Gastrocnemius medialis (tissue), 4 donors: ENCODE measurements around the gene MEF2B. TPM values are rescaled to one million over a fixed set of nuclear protein-coding genes. Genes with fewer than 3 reads are reported as not detected.
A peak's percentile ranks its signal among the peaks of the same experiment; 100 is the strongest.
"Not testable (repeated sequence)": the region's sequence is repeated elsewhere in the genome, so short reads cannot be mapped to it uniquely, and the experiment has no call there.

Experiments
- ATAC-seq, 2 donors: fragments of 150-250 bp; one replicate each; pipeline ENCODE4 v1.9.1; 2016
- DNase-seq, 2 donors: peaks; one replicate each; pipeline ENCODE4 v3.0.0-alpha.2; 2019
- H3K27ac ChIP-seq, 4 donors: fragments of 200-600 bp; sonication (generic); 1 replicate in 1 of 4; 2 replicates in 3 of 4; pipeline ENCODE4 v1.5.1; 2016 to 2018; ENCODE audit warnings: mild to moderate bottlenecking in 2 of 4, moderate library complexity in 1 of 4
- H3K27me3 ChIP-seq, 3 donors: fragments of 200-600 bp; sonication (generic) in 2 of 3; 1 replicate in 1 of 3; 2 replicates in 2 of 3; pipeline versions ENCODE4 v1.5.1 to v1.6.0; 2016 to 2019; ENCODE audit warnings: mild to moderate bottlenecking in 1 of 3, moderate library complexity in 1 of 3
- H3K36me3 ChIP-seq, 2 donors: fragments of 200-600 bp; sonication (generic) in 1 of 2; one replicate each; pipeline ENCODE4 v1.5.1; 2017 to 2018
- H3K4me1 ChIP-seq, 2 donors: fragments of 200-600 bp; sonication (generic) in 1 of 2; one replicate each; pipeline ENCODE4 v1.5.1; 2016 to 2017; ENCODE audit warnings: mild to moderate bottlenecking in 2 of 2
- H3K4me3 ChIP-seq, 4 donors: fragments of 200-600 bp; sonication (generic) in 3 of 4; 1 replicate in 1 of 4; 2 replicates in 3 of 4; pipeline ENCODE4 v1.5.1; 2016 to 2019; ENCODE audit warnings: mild to moderate bottlenecking in 2 of 4
- H3K9me3 ChIP-seq, 3 donors: fragments of 200-600 bp; sonication (generic) in 2 of 3; 1 replicate in 1 of 3; 2 replicates in 2 of 3; pipeline ENCODE4 v1.5.1; 2016 to 2019
- CTCF ChIP-seq, 5 experiments: fragments of 450-650 bp in 3 of 5; fragments of 200-600 bp in 2 of 5; sonication (generic) in 2 of 5; IDR thresholded peaks in 4 of 5; conservative IDR thresholded peaks in 1 of 5; 1 replicate in 4 of 5; 2 replicates in 1 of 5; pipeline ENCODE4 v1.5.1; 2016 to 2019; ENCODE audit warnings: antibody characterized with exemption in 5 of 5, mild to moderate bottlenecking in 3 of 5, moderate library complexity in 3 of 5
- POLR2A ChIP-seq, 2 donors: fragments of 450-650 bp; IDR thresholded peaks; one replicate each; pipeline ENCODE4 v1.6.1; 2017; ENCODE audit warnings: antibody characterized with exemption in 2 of 2, mild to moderate bottlenecking in 2 of 2, moderate library complexity in 2 of 2
- in situ Hi-C, 4 donors: fragments of 200-750 bp; cut with MboI; loops; one replicate each; pipeline versions ENCODE4 v1.15.0 to v1.8.0; 2017; ENCODE audit warnings: low sequenced_read_pairs in 4 of 4
- intact Hi-C: fragments of 100-400 bp; cut with DNase I; formaldehyde crosslinking; loops from one replicate; pipeline ENCODE4 v1.15.1; 2023; ENCODE audit warnings: low total_unique reads
- total RNA-seq, 4 donors: library from RNA; depleted of rRNA; stranded (reverse); fragments of >200 nt; gene quantifications; one replicate each; pipeline versions ENCODE4 v1.1.0 to v1.2.3, GENCODE V29; 2016

MEF2B gene
- total RNA-seq, 4 donors from 2014 or later = 0.68 to 1.6 TPM; not detected in 2

- intact Hi-C loops (no loop called here), in situ Hi-C loops (loop anchor here in 1 of 4 donors (5.0 kb wide), 1 partner anchor 35 kb away; no protein-coding TSS in a partner anchor)
- H3K27ac ChIP-seq = no peak overlapping the region
- H3K4me1 ChIP-seq = peaks cover 5 to 8% of the 10 kb centered on the region in 2 donors
- no peaks in the 10 kb centered on the region for H3K27me3 ChIP-seq
- TF ChIP-seq CTCF (IDR thresholded peaks at IDR 0.05 in 4 of 5, conservative IDR thresholded peaks at IDR 0.05 in 1 of 5) (no peak), POLR2A (IDR thresholded peaks at IDR 0.05) (no peak)
- DNase-seq (no peak), ATAC-seq (no peak)
- no peak overlapping the region for H3K4me3 ChIP-seq
- H3K9me3 ChIP-seq = no peaks in the 10 kb centered on the region
- H3K36me3 ChIP-seq = peaks cover 0 to 28% of the 10 kb centered on the region in 2 donors
Observed at GRCh38 chr19:19176950-19177349, 6.9 kb upstream of the MEF2B start.

GRCh38 chr19:19173243-19173642 is 3.2 kb upstream of the MEF2B start:
- intact Hi-C loops, ATAC-seq, DNase-seq: not testable (repeated sequence)

GRCh38 chr19:19171821-19172532 is 1.9 kb upstream of the MEF2B start:
- no peaks in the 10 kb centered on the region for H3K9me3 ChIP-seq
- H3K4me3 ChIP-seq = peak overlapping the region in 1 of 4 donors; percentile 5
- peaks cover 0 to 6% of the 10 kb centered on the region in 2 donors for H3K36me3 ChIP-seq
- peak; percentile 57 to 70 for ATAC-seq
- H3K27me3 ChIP-seq = no peaks in the 10 kb centered on the region
- H3K27ac ChIP-seq = peak overlapping the region in 3 of 4 donors; percentile 10 to 59 (median 54)
- peak; percentile 33 to 73 for DNase-seq
- TF ChIP-seq POLR2A (IDR thresholded peaks at IDR 0.05) (no peak), CTCF (IDR thresholded peaks at IDR 0.05 in 4 of 5, conservative IDR thresholded peaks at IDR 0.05 in 1 of 5) (no peak)
- peaks cover 19 to 26% of the 10 kb centered on the region in 2 donors for H3K4me1 ChIP-seq
- intact Hi-C loops (no loop called here), in situ Hi-C loops (no loop called here)

More at GRCh38 chr19:19173243-19173642, 3.2 kb upstream of the MEF2B start:
- H3K27me3 ChIP-seq, in situ Hi-C loops, H3K4me3 ChIP-seq, H3K27ac ChIP-seq, H3K9me3 ChIP-seq: not testable (repeated sequence)
- Histone ChIP-seq H3K4me1 (peaks cover 19 to 26% of the 10 kb centered on the region in 2 donors), H3K36me3 (peaks cover 0 to 10% of the 10 kb centered on the region in 2 donors)

GRCh38 chr19:19170873-19171672 is 1.0 kb upstream of the MEF2B start:
- Histone ChIP-seq H3K27me3 (no peaks in the 10 kb centered on the region), H3K27ac (peak overlapping the region in 1 of 4 donors; percentile 54), H3K9me3 (no peaks in the 10 kb centered on the region), H3K36me3 (no peaks in the 10 kb centered on the region), H3K4me3 (no peak overlapping the region), H3K4me1 (peaks cover 19 to 26% of the 10 kb centered on the region in 2 donors)
- no peak for DNase-seq
- in situ Hi-C loops (no loop called here), intact Hi-C loops (no loop called here)
- no peak for ATAC-seq
- TF ChIP-seq POLR2A (IDR thresholded peaks at IDR 0.05) (no peak), CTCF (IDR thresholded peaks at IDR 0.05 in 4 of 5, conservative IDR thresholded peaks at IDR 0.05 in 1 of 5) (no peak)
